ENCODE results near the gene SCYL2. TPM values are rescaled to one million over a fixed set of nuclear protein-coding genes. Genes with fewer than 3 reads are reported as not detected.
"Not testable (repeated sequence)": the region's sequence is repeated elsewhere in the genome, so short reads cannot be mapped to it uniquely, and the experiment has no call there.

SCYL2 gene
- total and polyA plus RNA-seq, 10 donors, result 8.4 to 72.4 (median 45.8) TPM

DNA sequence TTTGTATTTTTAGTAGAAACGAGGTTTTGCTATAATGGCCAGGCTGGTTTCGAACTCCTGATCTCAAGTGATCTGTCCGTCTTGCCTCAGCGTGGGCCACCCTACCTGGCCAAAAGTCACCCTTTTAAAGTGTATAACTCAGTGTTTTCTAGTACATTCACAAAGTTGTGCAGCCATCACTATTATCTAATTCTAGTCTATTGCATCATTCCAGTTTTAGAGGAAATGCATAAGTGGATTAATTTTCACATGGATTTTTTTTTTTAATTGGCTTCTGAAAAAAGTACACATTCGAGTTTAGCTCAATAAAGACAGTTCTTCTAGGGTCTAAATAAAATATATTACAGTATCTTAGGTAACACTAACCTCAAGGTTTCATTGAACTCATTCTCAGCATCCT, 3.8 kb upstream of the SCYL2 start:
- WGBS, 5 donors, result 78 to 95% (median 88%) methylated on average over 5 of the region's 5 CpGs
- Histone ChIP-seq H3K9me3 (no peaks in the 10 kb centered on the region), H3K27ac (no peak overlapping the region), H3K27me3 (replicated peaks in 1 of 7) (no peaks in the 10 kb centered on the region), H3K4me1 (peaks cover under 1 to 12% (median 5%) of the 10 kb centered on the region in 6 donors), H3K4me3 (no peak overlapping the region), H3K36me3 (no peaks in the 10 kb centered on the region)
- TF ChIP-seq, protein P1, sequence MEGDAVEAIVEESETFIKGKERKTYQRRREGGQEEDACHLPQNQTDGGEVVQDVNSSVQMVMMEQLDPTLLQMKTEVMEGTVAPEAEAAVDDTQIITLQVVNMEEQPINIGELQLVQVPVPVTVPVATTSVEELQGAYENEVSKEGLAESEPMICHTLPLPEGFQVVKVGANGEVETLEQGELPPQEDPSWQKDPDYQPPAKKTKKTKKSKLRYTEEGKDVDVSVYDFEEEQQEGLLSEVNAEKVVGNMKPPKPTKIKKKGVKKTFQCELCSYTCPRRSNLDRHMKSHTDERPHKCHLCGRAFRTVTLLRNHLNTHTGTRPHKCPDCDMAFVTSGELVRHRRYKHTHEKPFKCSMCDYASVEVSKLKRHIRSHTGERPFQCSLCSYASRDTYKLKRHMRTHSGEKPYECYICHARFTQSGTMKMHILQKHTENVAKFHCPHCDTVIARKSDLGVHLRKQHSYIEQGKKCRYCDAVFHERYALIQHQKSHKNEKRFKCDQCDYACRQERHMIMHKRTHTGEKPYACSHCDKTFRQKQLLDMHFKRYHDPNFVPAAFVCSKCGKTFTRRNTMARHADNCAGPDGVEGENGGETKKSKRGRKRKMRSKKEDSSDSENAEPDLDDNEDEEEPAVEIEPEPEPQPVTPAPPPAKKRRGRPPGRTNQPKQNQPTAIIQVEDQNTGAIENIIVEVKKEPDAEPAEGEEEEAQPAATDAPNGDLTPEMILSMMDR (IDR thresholded peaks at IDR 0.05 in 8 of 11, conservative IDR thresholded peaks at IDR 0.05 in 3 of 11), result no peak
- no peak for TF ChIP-seq POLR2AphosphoS5 (IDR thresholded peaks at IDR 0.05)
- no peak for TF ChIP-seq POLR2A (IDR thresholded peaks at IDR 0.05)
- intact Hi-C loops (cut with DNase I; ENCODE audit: low total_unique reads), result no loop called here
- DNase-seq, result no peak

DNA sequence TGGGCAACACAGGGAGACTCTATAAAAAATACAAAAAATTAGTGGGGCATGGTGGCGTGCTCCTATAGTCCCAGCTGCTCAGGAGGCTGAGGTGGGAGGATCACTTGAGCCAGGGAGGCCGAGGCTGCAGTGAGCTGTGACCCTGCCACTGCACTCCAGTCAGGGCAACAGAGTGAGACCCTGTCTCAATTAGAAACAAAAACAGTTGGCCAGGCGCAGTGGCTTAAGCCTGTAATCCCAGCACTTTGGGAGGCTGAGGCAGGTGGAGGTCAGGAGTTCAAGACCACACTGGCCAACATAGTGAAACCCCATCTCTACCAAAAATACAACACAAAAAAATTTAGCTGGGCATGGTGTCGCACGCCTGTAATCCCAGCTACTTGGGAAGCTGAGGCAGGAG, 1.9 kb upstream of the SCYL2 start:
- H3K4me1 ChIP-seq, result peaks cover 16 to 31% (median 25%) of the 10 kb centered on the region in 6 donors
- not testable (repeated sequence) for H3K36me3 ChIP-seq; H3K9me3 ChIP-seq; H3K27ac ChIP-seq; DNase-seq; H3K4me3 ChIP-seq; H3K27me3 ChIP-seq (replicated peaks in 1 of 7)
- intact Hi-C loops (cut with DNase I; ENCODE audit: low total_unique reads), result loop anchor here (5.0 kb wide), 1 partner anchor 58 kb away; no protein-coding TSS in a partner anchor
- 97 to 99% (median 97%) methylated on average over 5 of the region's 5 CpGs for WGBS, 5 donors

DNA sequence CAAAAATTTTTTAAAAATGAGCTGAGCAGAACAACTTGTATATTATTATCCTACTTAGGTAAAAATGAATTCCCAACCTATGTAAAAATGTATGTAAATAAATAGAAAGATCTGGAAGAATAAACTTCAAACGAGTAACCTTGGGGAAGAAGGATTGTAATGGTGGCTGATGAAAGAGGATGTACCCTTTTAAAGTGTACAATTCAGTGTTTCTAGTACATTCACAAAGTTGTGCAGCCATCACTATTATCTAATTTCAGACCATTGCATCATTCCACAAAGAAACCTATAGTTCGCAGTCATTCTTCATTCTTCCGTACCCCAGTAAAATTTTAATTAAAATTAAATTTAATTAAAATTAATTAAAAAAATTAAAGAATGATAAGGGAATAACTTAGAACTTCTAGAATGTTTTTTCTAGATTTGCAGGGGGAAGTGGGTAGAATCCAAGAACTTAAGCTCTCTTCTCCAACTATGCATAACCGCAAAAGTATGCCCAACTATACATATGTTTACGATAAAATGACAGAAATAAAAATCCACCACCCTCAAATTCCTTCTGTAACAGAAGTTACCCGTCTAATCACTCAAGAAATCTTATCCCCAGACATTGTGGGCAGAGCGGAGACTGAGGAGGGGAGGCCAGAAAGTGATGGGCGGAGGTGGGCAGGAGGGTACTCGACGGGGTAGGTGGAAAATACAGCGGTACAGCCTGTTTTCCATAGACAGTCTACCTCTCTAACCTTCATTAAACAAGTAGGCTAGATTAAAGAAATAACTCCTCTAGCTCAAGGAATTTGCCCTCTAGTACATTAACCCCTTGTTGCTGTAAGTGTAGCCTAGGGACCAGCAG, 1.0 kb upstream of the SCYL2 start:
- Histone ChIP-seq H3K4me3 (peak overlapping the region in 7 of 8 donors; percentile 56 to 85 (median 81)), H3K9me3 (no peaks in the 10 kb centered on the region), H3K4me1 (peaks cover 16 to 40% (median 30%) of the 10 kb centered on the region in 6 donors), H3K27ac (peak overlapping the region in 7 of 8 donors; percentile 95 to 100 (median 97)), H3K27me3 (replicated peaks in 1 of 7) (no peaks in the 10 kb centered on the region), H3K36me3 (no peaks in the 10 kb centered on the region)
- TF ChIP-seq, protein P1 (IDR thresholded peaks at IDR 0.05 in 8 of 11, conservative IDR thresholded peaks at IDR 0.05 in 3 of 11), result no peak
- TF ChIP-seq POLR2A (IDR thresholded peaks at IDR 0.05), result no peak
- TF ChIP-seq POLR2AphosphoS5 (IDR thresholded peaks at IDR 0.05), result no peak
- intact Hi-C loops (cut with DNase I; ENCODE audit: low total_unique reads), result loop anchor here (5.0 kb wide), 1 partner anchor 59 kb away; no protein-coding TSS in a partner anchor
- 70 to 83% (median 76%) methylated on average over 11 of the region's 11 CpGs for WGBS, 5 donors
- no peak for DNase-seq

DNA sequence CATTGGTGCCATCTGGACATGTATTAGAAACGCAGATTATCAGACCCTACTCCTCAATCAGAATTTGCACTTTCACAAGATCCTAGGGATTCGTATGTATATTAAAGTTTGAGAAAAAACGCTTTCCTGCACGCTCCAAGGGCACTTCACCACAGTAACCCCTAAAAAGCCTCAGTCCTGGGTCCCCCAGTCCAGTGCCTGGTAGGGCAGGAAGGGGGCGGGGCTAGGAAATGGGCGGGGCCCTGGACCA, 467 bp upstream of the SCYL2 start:
- TF ChIP-seq POLR2AphosphoS5 (IDR thresholded peaks at IDR 0.05) (no peak), POLR2A (IDR thresholded peaks at IDR 0.05) (no peak)
- TF ChIP-seq, protein P1 (IDR thresholded peaks at IDR 0.05 in 8 of 11, conservative IDR thresholded peaks at IDR 0.05 in 3 of 11), result no peak
- WGBS, 5 donors, result 0 to 3% (median 1%) methylated on average over 5 to 6 of the region's 6 CpGs
- peak overlapping the region; percentile 56 to 85 (median 78) for H3K4me3 ChIP-seq
- H3K27me3 ChIP-seq (replicated peaks in 1 of 7), result no peaks in the 10 kb centered on the region
- peaks cover 16 to 45% (median 35%) of the 10 kb centered on the region in 6 donors for H3K4me1 ChIP-seq
- no peaks in the 10 kb centered on the region for H3K9me3 ChIP-seq
- intact Hi-C loops (cut with DNase I; ENCODE audit: low total_unique reads), result loop anchor here (5.0 kb wide), 1 partner anchor 59 kb away; no protein-coding TSS in a partner anchor
- H3K36me3 ChIP-seq, result no peaks in the 10 kb centered on the region
- H3K27ac ChIP-seq, result peak overlapping the region; percentile 85 to 100 (median 97)
- peak; percentile 99 for DNase-seq

Data from spleen (tissue), 11 donors.